ENCODE data around the gene XKRX.

DNA sequence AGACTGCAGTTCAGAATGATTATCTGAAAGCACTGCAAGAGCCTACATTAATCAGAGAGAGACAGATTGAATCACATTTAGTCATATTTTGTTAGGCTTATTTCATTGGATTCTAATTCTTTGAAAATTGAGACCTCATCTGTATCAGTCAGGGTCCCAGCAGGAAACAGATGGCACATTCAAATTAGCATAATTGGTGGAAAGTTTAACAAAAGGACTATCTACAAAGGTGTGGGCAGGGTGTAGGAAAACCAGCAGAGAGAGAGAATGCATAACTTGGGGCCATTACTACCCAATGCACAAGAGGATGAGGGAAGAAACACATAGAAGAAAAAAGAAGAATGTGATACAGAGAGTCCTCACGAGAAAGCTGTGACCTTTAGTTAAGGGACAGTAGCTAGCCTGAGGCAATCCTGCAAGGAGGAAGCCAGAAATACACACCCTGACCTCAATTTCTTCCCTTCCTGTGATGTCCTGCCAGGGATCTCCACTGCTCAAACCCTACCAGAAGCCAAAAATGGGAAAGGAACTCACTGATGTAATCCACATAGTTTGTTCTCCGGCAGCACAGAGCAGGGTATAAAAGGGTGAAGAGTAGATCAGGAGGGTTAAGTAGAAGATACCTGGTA is 17.7 kb upstream of the XKRX start:
- TF ChIP-seq, protein P1, sequence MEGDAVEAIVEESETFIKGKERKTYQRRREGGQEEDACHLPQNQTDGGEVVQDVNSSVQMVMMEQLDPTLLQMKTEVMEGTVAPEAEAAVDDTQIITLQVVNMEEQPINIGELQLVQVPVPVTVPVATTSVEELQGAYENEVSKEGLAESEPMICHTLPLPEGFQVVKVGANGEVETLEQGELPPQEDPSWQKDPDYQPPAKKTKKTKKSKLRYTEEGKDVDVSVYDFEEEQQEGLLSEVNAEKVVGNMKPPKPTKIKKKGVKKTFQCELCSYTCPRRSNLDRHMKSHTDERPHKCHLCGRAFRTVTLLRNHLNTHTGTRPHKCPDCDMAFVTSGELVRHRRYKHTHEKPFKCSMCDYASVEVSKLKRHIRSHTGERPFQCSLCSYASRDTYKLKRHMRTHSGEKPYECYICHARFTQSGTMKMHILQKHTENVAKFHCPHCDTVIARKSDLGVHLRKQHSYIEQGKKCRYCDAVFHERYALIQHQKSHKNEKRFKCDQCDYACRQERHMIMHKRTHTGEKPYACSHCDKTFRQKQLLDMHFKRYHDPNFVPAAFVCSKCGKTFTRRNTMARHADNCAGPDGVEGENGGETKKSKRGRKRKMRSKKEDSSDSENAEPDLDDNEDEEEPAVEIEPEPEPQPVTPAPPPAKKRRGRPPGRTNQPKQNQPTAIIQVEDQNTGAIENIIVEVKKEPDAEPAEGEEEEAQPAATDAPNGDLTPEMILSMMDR (IDR thresholded peaks at IDR 0.05) = no peak
- TF ChIP-seq POLR2A (IDR thresholded peaks at IDR 0.05) = no peak
- no peak for TF ChIP-seq POLR2AphosphoS5 (IDR thresholded peaks at IDR 0.05)

Measured in prostate gland (tissue), 2 donors.